Tibial nerve (tissue), 4 donors: ENCODE results near the gene DRAXIN. TPM values are rescaled to one million over a fixed set of nuclear protein-coding genes. Genes with fewer than 3 reads are reported as not detected.

Experiments used
- DNase-seq, 2 donors: peaks; one replicate each; pipeline ENCODE4 v3.0.0-alpha.2; 2019; ENCODE audit warnings: low spot score in 2 of 2
- H3K27ac ChIP-seq, 4 donors: fragments of 200-600 bp; sonication (generic) in 3 of 4; one replicate each; pipeline ENCODE4 v1.5.1; 2017 to 2019; ENCODE audit warnings: mild to moderate bottlenecking in 1 of 4
- H3K27me3 ChIP-seq, 2 donors: fragments of 200-600 bp; sonication (generic) in 1 of 2; one replicate each; pipeline versions ENCODE4 v1.5.1 to v1.6.0; 2017 to 2019
- H3K36me3 ChIP-seq, 3 donors: fragments of 200-600 bp; sonication (generic); one replicate each; pipeline ENCODE4 v1.5.1; 2018 to 2019
- H3K4me1 ChIP-seq, 4 donors: fragments of 200-600 bp; sonication (generic) in 3 of 4; one replicate each; pipeline ENCODE4 v1.5.1; 2017 to 2019
- H3K4me3 ChIP-seq, 4 donors: fragments of 200-600 bp; sonication (generic) in 3 of 4; one replicate each; pipeline ENCODE4 v1.5.1; 2017 to 2019; ENCODE audit warnings: mild to moderate bottlenecking in 1 of 4, moderate library complexity in 1 of 4
- H3K9me3 ChIP-seq, 4 donors: fragments of 200-600 bp; sonication (generic) in 3 of 4; one replicate each; pipeline ENCODE4 v1.5.1; 2017 to 2019
- EP300 ChIP-seq, 2 donors: sonication (generic); formaldehyde crosslinking; IDR thresholded peaks; one replicate each; pipeline ENCODE4 v1.6.1; 2017; ENCODE audit warnings: antibody characterized with exemption in 2 of 2, mild to moderate bottlenecking in 1 of 2
- POLR2A ChIP-seq, 2 donors: fragments of 450-650 bp; IDR thresholded peaks; one replicate each; pipeline ENCODE4 v1.6.1; 2017; ENCODE audit warnings: antibody characterized with exemption in 2 of 2, mild to moderate bottlenecking in 2 of 2, moderate library complexity in 2 of 2
- WGBS, 2 donors: methylation state at CpG; one replicate each; pipeline ENCODE4 v1.1.5; 2018; 5-methylcytosine and 5-hydroxymethylcytosine counted together
- total RNA-seq, 4 donors: library from RNA; depleted of rRNA; stranded (reverse); fragments of >200 nt; gene quantifications; one replicate each; pipeline ENCODE4 v1.1.0, GENCODE V29; 2016
- TF ChIP-seq, protein P1 (sequence below), 5 experiments: fragments of 200-600 bp in 3 of 5; fragments of 450-650 bp in 2 of 5; sonication (generic) in 3 of 5; IDR thresholded peaks; one replicate each; pipeline ENCODE4 v1.5.1; 2016 to 2019; ENCODE audit warnings: antibody characterized with exemption in 5 of 5, mild to moderate bottlenecking in 3 of 5, moderate library complexity in 2 of 5

The DRAXIN gene
- total RNA-seq, 4 donors from 2014 or later = under 0.01 to 1.2 (median 0.20) TPM; not detected in 1

DNA sequence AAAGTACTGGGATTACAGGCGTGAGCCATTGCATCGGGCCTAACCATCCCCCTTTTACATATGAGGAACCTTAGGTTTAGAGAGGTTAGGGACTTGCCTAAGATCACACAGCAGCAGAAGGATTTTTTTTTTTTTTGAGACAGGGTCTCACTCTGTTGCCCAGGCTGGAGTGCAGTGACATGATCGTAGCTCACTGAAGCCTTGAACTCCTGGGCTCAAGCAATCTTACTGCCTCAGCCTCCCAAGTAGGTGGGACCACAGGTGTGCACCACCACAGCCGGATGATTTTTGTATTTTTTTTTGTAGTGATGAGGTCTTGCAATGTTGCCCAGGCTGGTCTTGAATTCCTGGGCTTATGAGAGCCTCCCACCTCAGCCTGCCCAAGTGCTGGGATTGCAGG, 68.3 kb downstream of the DRAXIN start:
- Histone ChIP-seq H3K27ac (no peak overlapping the region), H3K9me3 (no peaks in the 10 kb centered on the region), H3K4me3 (no peak overlapping the region), H3K27me3 (peaks cover 0 to 30% of the 10 kb centered on the region in 2 donors), H3K4me1 (peaks cover 0 to 9% (median 0%) of the 10 kb centered on the region in 4 donors), H3K36me3 (no peaks in the 10 kb centered on the region)
- WGBS, 2 donors = 89 to 90% methylated on average over 4 of the region's 4 CpGs
- no peak for TF ChIP-seq POLR2A (IDR thresholded peaks at IDR 0.05)
- no peak for DNase-seq

DNA sequence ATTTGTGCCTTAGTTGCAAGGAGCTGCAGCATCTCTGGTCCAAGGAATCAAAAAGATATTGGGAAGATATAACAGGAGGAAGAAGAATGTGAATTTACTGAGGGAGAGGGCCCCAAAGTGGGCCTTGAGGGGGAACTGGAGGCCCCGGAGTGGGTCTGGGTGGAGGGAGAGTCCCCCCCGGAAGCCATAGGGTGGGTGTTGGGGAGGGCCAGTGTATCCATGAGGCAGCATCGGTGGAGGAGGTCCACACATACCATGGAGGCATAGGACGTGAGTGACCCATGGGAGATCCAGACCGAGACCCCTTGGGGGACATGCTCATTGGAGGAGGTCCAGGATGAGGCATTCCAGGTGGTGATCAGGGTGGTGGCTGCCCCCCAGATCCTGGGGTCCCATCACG, 69.8 kb downstream of the DRAXIN start:
- peaks cover 0 to 39% of the 10 kb centered on the region in 2 donors for H3K27me3 ChIP-seq

DNA sequence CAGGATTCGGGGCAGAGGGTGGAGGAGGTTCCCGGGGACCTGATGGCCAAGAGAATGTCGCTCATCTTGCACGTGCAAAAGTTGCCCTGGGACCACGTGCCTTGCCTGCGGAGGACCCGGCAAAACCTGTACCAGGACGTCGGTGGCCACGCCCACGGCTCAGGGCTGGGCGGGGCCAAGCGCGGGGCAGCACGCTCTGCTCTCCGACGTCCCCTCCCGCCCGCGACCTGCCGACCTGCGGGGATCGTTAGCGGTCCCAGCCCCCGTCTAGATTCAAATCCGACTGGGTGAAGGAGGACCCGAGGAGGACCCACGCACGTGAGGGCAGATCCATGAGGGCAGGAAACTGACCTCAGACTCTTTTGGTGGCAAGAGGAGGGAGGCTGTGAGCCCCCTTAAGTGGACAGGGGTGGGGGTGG, 70.5 kb downstream of the DRAXIN start, which contains the start of gene C1orf167:
Gene C1orf167, plus strand, starts transcription at position 206 of the 419 bp plus-strand sequence. CDS start 2,208 bp downstream, outside the sequence.
- peak within 1 kb of the TSS in 1 of 4 donors; percentile 11 for H3K4me3 ChIP-seq
- 10 to 13% methylated on average over 14 to 20 of the region's 29 CpGs for WGBS, 2 donors
- peaks cover 0 to 41% of the 10 kb centered on the region in 2 donors for H3K27me3 ChIP-seq

More for the DNA sequence above, 69.8 kb downstream of the DRAXIN start:
- WGBS, 2 donors = 77 to 79% methylated on average over 5 to 6 of the region's 6 CpGs
- Histone ChIP-seq H3K4me1 (peaks cover 0 to 9% (median 0%) of the 10 kb centered on the region in 4 donors), H3K27ac (no peak overlapping the region), H3K36me3 (no peaks in the 10 kb centered on the region), H3K9me3 (no peaks in the 10 kb centered on the region), H3K4me3 (no peak overlapping the region)
- DNase-seq = no peak
- TF ChIP-seq, protein P1, sequence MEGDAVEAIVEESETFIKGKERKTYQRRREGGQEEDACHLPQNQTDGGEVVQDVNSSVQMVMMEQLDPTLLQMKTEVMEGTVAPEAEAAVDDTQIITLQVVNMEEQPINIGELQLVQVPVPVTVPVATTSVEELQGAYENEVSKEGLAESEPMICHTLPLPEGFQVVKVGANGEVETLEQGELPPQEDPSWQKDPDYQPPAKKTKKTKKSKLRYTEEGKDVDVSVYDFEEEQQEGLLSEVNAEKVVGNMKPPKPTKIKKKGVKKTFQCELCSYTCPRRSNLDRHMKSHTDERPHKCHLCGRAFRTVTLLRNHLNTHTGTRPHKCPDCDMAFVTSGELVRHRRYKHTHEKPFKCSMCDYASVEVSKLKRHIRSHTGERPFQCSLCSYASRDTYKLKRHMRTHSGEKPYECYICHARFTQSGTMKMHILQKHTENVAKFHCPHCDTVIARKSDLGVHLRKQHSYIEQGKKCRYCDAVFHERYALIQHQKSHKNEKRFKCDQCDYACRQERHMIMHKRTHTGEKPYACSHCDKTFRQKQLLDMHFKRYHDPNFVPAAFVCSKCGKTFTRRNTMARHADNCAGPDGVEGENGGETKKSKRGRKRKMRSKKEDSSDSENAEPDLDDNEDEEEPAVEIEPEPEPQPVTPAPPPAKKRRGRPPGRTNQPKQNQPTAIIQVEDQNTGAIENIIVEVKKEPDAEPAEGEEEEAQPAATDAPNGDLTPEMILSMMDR (IDR thresholded peaks at IDR 0.05) = no peak
- TF ChIP-seq POLR2A (IDR thresholded peaks at IDR 0.05) (no peak), EP300 (IDR thresholded peaks at IDR 0.05) (no peak)

DNA sequence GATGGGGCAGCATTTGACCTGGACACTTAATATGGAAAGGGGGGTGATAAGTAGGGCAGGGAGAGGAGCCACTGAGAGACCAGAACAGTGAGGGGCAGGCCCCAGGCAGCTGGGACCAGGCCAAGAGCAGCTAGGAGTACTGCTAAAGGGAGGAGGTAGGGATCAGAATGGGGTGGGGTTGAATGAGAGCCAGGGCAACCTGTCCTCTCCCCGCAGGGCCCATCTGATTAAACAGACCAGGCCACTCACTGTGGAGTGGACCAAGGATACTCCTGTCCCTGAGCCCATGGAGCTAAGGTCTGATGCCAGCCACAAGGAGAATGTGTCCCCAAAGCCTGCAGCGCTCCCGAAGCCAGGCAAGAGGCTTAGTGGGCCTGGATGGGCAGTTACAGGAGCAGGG, 72.6 kb downstream of the DRAXIN start:
- no peak for DNase-seq
- Histone ChIP-seq H3K36me3 (no peaks in the 10 kb centered on the region), H3K9me3 (no peaks in the 10 kb centered on the region), H3K4me1 (peaks cover 0 to 9% (median 0%) of the 10 kb centered on the region in 4 donors), H3K27me3 (peaks cover 0 to 41% of the 10 kb centered on the region in 2 donors), H3K27ac (no peak overlapping the region), H3K4me3 (no peak overlapping the region)
- WGBS, 2 donors = 71 to 73% methylated on average over 3 of the region's 3 CpGs
- no peak for TF ChIP-seq EP300 (IDR thresholded peaks at IDR 0.05)

More for the DNA sequence above, 70.5 kb downstream of the DRAXIN start, which contains the start of gene C1orf167:
- Histone ChIP-seq H3K4me1 (peaks cover 0 to 9% (median 0%) of the 10 kb centered on the region in 4 donors), H3K27ac (no peak within 1 kb of the TSS), H3K9me3 (no peaks in the 10 kb centered on the region), H3K36me3 (no peaks in the 10 kb centered on the region)
- DNase-seq = no peak
- TF ChIP-seq POLR2A (IDR thresholded peaks at IDR 0.05) (no peak), EP300 (IDR thresholded peaks at IDR 0.05) (no peak)
- TF ChIP-seq, protein P1 (IDR thresholded peaks at IDR 0.05) = no peak

DNA sequence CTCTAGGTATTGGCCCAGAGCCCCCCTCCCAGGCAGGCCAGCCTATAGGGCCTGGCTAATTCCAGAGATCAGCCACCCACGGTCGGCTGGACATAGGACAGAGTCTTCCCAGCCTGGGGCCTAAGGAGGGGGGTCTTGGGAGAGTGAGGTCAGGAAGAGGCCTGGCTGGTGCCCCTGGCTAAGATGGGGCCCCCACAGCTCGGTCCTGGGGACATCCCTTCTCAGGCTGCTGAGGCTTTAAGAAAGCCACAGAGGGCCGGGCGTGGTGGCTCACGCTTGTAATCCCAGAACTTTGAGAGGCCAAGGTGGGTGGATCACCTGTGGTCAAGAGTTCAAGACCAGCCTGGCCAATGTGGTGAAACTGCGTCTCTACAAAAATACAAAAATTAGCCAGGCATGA, 73.0 kb downstream of the DRAXIN start:
- Histone ChIP-seq H3K4me3 (no peak overlapping the region), H3K4me1 (peaks cover 0 to 9% (median 0%) of the 10 kb centered on the region in 4 donors), H3K27me3 (peaks cover 0 to 41% of the 10 kb centered on the region in 2 donors), H3K27ac (no peak overlapping the region), H3K36me3 (no peaks in the 10 kb centered on the region), H3K9me3 (no peaks in the 10 kb centered on the region)
- WGBS, 2 donors = 70 to 77% methylated on average over 3 to 7 of the region's 7 CpGs
- TF ChIP-seq, protein P1 (IDR thresholded peaks at IDR 0.05) = no peak
- no peak for TF ChIP-seq EP300 (IDR thresholded peaks at IDR 0.05)
- no peak for TF ChIP-seq POLR2A (IDR thresholded peaks at IDR 0.05)
- DNase-seq = no peak

DNA sequence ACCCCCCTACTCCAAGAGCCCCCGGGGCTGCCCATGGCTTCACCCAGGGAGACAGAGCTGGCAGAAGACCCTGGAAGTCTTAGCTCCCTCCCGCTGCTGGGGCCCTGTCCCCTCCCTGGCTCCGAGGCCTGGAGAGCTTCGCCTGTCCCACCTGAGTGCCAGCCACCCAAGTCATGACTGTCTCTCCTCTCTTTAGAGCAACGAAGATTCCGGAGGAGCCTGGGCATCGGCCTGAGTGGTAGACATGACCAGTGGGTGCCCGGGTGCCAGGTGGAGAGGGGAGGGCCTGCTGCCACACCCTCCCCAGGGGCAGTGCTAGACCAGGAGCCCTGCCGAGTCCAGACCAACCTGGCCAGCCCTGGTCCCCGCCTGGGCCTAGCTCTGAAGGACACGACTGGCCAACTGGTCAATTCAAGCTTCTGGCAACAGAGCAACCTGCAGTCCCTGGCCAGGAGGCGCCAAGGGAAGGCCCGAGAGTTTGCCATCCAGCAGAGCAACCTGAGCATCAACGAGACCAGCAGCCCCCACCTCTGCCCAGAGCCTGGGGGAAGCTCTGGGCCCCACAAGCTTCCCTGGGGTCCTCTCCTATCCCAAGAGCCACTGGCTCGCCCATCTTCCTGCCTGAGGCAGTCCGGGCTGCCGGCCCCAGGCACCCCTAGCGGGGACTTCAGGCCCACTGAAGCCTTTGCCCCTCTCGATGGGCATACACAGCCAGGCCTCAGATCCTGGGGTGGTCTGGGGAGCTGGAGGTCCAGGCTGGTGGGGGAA, 74.3 kb downstream of the DRAXIN start:
- Histone ChIP-seq H3K9me3 (no peaks in the 10 kb centered on the region), H3K36me3 (no peaks in the 10 kb centered on the region), H3K4me1 (peaks cover 0 to 9% (median 0%) of the 10 kb centered on the region in 4 donors), H3K27me3 (peaks cover 0 to 41% of the 10 kb centered on the region in 2 donors), H3K4me3 (no peak overlapping the region), H3K27ac (no peak overlapping the region)
- TF ChIP-seq, protein P1 (IDR thresholded peaks at IDR 0.05) = no peak
- no peak for TF ChIP-seq POLR2A (IDR thresholded peaks at IDR 0.05)
- no peak for TF ChIP-seq EP300 (IDR thresholded peaks at IDR 0.05)
- DNase-seq = no peak
- WGBS, 2 donors = 88 to 89% methylated on average over 11 to 14 of the region's 19 CpGs
